Activated CD4-positive, alpha-beta memory T cell treated with anti-CD3 and anti-CD28 coated beads, Interleukin-2, amount 10 ng/mL, durations not matched to agents 7 days and 5 days (primary cell): ENCODE results near the gene TMPRSS11F. TPM values are rescaled to one million over a fixed set of nuclear protein-coding genes. Genes with fewer than 3 reads are reported as not detected.

Experiments
- CTCF ChIA-PET: fragments of 350-600 bp; sonication (Branson Sonifier 250); formaldehyde crosslinking; loops from one replicate; lab custom pipeline; 2021; ENCODE audit warnings: antibody characterized with exemption, inconsistent platforms; lab: Charles Lee
- POLR2A ChIA-PET: fragments of 350-600 bp; sonication (Branson Sonifier 250); formaldehyde crosslinking; loops from one replicate; lab custom pipeline; 2021; ENCODE audit warnings: antibody characterized with exemption; lab: Charles Lee
- DNase-seq: peaks from one replicate; pipeline ENCODE4 v3.0.0-alpha.2; 2020
- H3K27ac Mint-ChIP-seq: one replicate; pipeline ENCODE4 v1.8.0; 2021; ENCODE audit warnings: mild to moderate bottlenecking, mixed read lengths
- H3K27me3 Mint-ChIP-seq: one replicate; pipeline ENCODE4 v1.8.0; 2021; ENCODE audit warnings: mixed read lengths
- H3K36me3 Mint-ChIP-seq: one replicate; pipeline ENCODE4 v1.8.0; 2021; ENCODE audit warnings: low read depth, mixed read lengths
- H3K4me1 Mint-ChIP-seq: one replicate; pipeline ENCODE4 v1.8.0; 2021; ENCODE audit warnings: mixed read lengths
- H3K4me3 Mint-ChIP-seq: one replicate; pipeline ENCODE4 v1.8.0; 2021; ENCODE audit warnings: mild to moderate bottlenecking, mixed read lengths
- H3K9me3 Mint-ChIP-seq: one replicate; pipeline ENCODE4 v1.8.0; 2021; ENCODE audit warnings: mixed read lengths
- total RNA-seq, 2 experiments: library from RNA; stranded (reverse); gene quantifications; one replicate each; pipeline ENCODE4 v1.2.3, GENCODE V29; 2021

TMPRSS11F gene
- total RNA-seq, 2 experiments from 2014 or later, result not detected

GRCh38 chr4:68145261-68145660 lies 15.6 kb upstream of the TMPRSS11F start:
- POLR2A ChIA-PET, result no interaction called here
- no peaks in the 10 kb centered on the region for H3K36me3 Mint-ChIP-seq
- CTCF ChIA-PET, result no interaction called here

GRCh38 chr4:68141852-68142251 lies 12.2 kb upstream of the TMPRSS11F start:
- DNase-seq, result no peak
- ChIA-PET POLR2A (no interaction called here), CTCF (no interaction called here)
- Mint-ChIP-seq H3K27me3 (no peaks in the 10 kb centered on the region), H3K27ac (no peak overlapping the region), H3K4me1 (no peaks in the 10 kb centered on the region), H3K4me3 (no peak overlapping the region), H3K36me3 (no peaks in the 10 kb centered on the region), H3K9me3 (no peaks in the 10 kb centered on the region)

More at GRCh38 chr4:68145261-68145660, 15.6 kb upstream of the TMPRSS11F start:
- DNase-seq, result no peak
- H3K4me3 Mint-ChIP-seq, result no peak overlapping the region
- no peaks in the 10 kb centered on the region for H3K9me3 Mint-ChIP-seq
- no peaks in the 10 kb centered on the region for H3K4me1 Mint-ChIP-seq
- H3K27me3 Mint-ChIP-seq, result peaks cover 2% of the 10 kb centered on the region
- H3K27ac Mint-ChIP-seq, result no peak overlapping the region

GRCh38 chr4:68132342-68132741 lies 2.7 kb upstream of the TMPRSS11F start:
- POLR2A ChIA-PET, result no interaction called here
- Mint-ChIP-seq H3K36me3 (no peaks in the 10 kb centered on the region), H3K9me3 (peaks cover 4% of the 10 kb centered on the region), H3K4me1 (no peaks in the 10 kb centered on the region), H3K27ac (no peak overlapping the region), H3K27me3 (no peaks in the 10 kb centered on the region), H3K4me3 (no peak overlapping the region)
- no peak for DNase-seq
- CTCF ChIA-PET, result no interaction called here

- Mint-ChIP-seq H3K27ac (no peak overlapping the region), H3K4me1 (no peaks in the 10 kb centered on the region), H3K27me3 (no peaks in the 10 kb centered on the region), H3K4me3 (no peak overlapping the region), H3K9me3 (no peaks in the 10 kb centered on the region), H3K36me3 (no peaks in the 10 kb centered on the region)
- no peak for DNase-seq
- POLR2A ChIA-PET, result no interaction called here
- CTCF ChIA-PET, result no interaction called here
Measured at GRCh38 chr4:68124262-68124661, 5.4 kb downstream of the TMPRSS11F start.

GRCh38 chr4:68123525-68123924 lies 6.1 kb downstream of the TMPRSS11F start:
- no peaks in the 10 kb centered on the region for H3K9me3 Mint-ChIP-seq
- H3K27ac Mint-ChIP-seq, result no peak overlapping the region
- ChIA-PET POLR2A (interaction anchor here (1.0 kb wide), 1 partner anchor 123 kb away, joined by 3 read pairs; no protein-coding TSS in a partner anchor), CTCF (no interaction called here)
- no peaks in the 10 kb centered on the region for H3K27me3 Mint-ChIP-seq
- no peak overlapping the region for H3K4me3 Mint-ChIP-seq
- H3K4me1 Mint-ChIP-seq, result no peaks in the 10 kb centered on the region
- no peak for DNase-seq
- H3K36me3 Mint-ChIP-seq, result no peaks in the 10 kb centered on the region

DNA sequence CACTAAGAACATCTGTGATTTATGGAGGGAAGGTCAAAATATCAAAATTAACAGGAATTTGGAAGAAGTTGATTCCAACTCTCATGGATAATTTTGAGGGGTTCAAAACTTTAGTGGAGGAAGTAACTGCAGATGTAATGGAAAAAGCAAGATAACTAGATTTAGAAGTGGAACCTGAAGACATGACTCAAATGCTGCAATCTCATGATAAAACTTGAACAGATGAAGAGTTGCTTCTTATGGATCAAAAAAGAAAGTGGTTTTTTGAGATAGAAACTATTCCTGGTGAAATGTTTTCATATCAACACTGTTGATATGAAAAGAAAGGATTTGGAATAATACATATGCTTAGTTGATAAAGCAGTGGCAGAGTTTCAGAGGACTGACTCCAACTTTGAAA lies 9.7 kb downstream of the TMPRSS11F start:
- H3K4me3 Mint-ChIP-seq, result no peak overlapping the region
- ChIA-PET POLR2A (no interaction called here), CTCF (no interaction called here)
- H3K36me3 Mint-ChIP-seq, result no peaks in the 10 kb centered on the region
- no peak for DNase-seq
- no peaks in the 10 kb centered on the region for H3K27me3 Mint-ChIP-seq
- H3K4me1 Mint-ChIP-seq, result no peaks in the 10 kb centered on the region
- H3K27ac Mint-ChIP-seq, result no peak overlapping the region
- no peaks in the 10 kb centered on the region for H3K9me3 Mint-ChIP-seq

GRCh38 chr4:68110441-68110840 lies 19.2 kb downstream of the TMPRSS11F start:
- no peak overlapping the region for H3K27ac Mint-ChIP-seq
- DNase-seq, result no peak
- no peaks in the 10 kb centered on the region for H3K27me3 Mint-ChIP-seq
- CTCF ChIA-PET, result no interaction called here
- no peaks in the 10 kb centered on the region for H3K9me3 Mint-ChIP-seq
- POLR2A ChIA-PET, result no interaction called here
- no peaks in the 10 kb centered on the region for H3K4me1 Mint-ChIP-seq
- H3K36me3 Mint-ChIP-seq, result no peaks in the 10 kb centered on the region
- H3K4me3 Mint-ChIP-seq, result no peak overlapping the region

DNA sequence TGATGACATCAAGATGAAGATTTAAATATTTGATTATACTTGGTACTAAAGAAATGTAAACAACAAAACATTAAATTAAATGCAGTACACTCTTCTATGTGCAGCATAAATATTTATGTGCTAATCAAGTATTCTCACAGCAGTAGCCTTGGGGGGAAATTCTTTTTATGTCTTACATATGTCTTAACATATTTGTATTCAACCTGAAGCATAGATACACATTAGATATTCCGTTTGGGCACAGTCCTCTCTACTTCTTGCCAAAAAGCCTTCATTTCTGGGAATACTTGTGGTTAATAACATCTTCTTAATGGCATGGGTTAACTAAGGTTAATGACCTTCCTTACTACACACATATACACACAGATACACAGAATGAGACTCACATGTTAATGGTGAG lies 19.8 kb downstream of the TMPRSS11F start:
- Mint-ChIP-seq H3K27ac (no peak overlapping the region), H3K4me3 (no peak overlapping the region), H3K4me1 (no peaks in the 10 kb centered on the region), H3K36me3 (no peaks in the 10 kb centered on the region), H3K27me3 (no peaks in the 10 kb centered on the region), H3K9me3 (no peaks in the 10 kb centered on the region)
- DNase-seq, result no peak
- ChIA-PET POLR2A (no interaction called here), CTCF (no interaction called here)

- Mint-ChIP-seq H3K27me3 (no peaks in the 10 kb centered on the region), H3K9me3 (no peaks in the 10 kb centered on the region), H3K4me1 (no peaks in the 10 kb centered on the region), H3K4me3 (no peak overlapping the region), H3K27ac (no peak overlapping the region), H3K36me3 (no peaks in the 10 kb centered on the region)
- DNase-seq, result no peak
- ChIA-PET POLR2A (no interaction called here), CTCF (no interaction called here)
Measured at GRCh38 chr4:68082758-68083157, 46.9 kb downstream of the TMPRSS11F start.

DNA sequence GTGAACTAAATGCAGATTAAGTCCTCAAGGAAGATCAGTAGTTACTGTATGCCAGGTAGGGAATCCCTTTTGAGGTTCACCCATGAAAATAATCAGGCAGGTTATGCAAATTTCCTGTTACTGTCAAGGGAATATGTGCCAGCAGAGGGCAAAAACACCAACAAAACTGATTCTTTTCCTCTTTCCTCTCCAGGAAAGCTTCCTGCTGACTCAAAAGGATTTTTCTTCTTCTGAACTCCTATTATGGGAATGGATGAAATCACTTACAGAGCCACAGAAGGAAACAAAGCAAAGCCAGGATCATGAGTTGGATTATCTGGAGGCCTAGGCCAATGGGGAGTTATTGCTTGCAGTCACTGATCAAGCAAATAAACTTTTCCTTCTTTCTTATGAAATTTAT lies 49.7 kb downstream of the TMPRSS11F start:
- Mint-ChIP-seq H3K4me3 (no peak overlapping the region), H3K36me3 (no peaks in the 10 kb centered on the region), H3K27ac (no peak overlapping the region), H3K4me1 (no peaks in the 10 kb centered on the region), H3K9me3 (no peaks in the 10 kb centered on the region), H3K27me3 (no peaks in the 10 kb centered on the region)
- CTCF ChIA-PET, result no interaction called here
- POLR2A ChIA-PET, result no interaction called here
- no peak for DNase-seq

DNA sequence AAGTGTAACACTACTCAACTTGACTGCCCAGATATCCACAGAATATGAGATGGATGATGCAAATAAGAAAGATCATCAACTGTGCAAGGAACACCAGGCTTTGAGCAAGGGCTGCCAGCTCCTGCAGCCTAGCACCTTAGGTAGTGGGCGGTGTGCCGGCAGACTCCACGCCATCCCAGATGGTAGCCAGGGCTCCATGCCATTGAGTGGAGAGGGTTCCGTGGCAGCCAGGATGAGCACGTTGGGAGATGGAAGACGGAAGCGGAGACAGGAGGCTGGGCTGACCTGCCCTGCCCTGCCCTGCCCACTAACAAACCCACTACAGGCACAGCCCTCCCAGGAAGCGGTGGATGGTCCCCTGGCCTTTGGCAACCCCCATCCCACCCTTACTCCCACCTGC lies 51.9 kb downstream of the TMPRSS11F start:
- Mint-ChIP-seq H3K4me1 (no peaks in the 10 kb centered on the region), H3K4me3 (no peak overlapping the region), H3K36me3 (no peaks in the 10 kb centered on the region), H3K9me3 (no peaks in the 10 kb centered on the region), H3K27me3 (no peaks in the 10 kb centered on the region), H3K27ac (no peak overlapping the region)
- DNase-seq, result no peak
- POLR2A ChIA-PET, result no interaction called here
- CTCF ChIA-PET, result no interaction called here

DNA sequence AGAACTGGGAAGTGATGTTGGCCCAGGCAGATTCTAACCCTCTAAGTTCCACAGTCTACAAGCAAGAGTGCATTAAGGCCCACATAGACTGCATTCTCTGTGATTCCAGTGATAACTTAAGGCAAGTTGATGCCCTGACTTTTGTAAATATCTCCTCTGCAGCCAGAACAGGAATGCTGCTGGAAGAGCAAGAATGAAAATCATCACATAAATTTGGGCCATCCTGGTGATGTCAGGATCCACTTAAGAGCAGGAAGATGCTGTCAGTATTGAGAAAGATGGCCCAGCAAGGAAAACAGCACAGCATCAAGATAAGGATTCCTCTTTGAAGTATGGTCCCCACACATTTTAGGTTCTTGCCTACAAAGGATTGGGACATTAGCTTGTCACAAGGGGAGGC lies 52.4 kb downstream of the TMPRSS11F start:
- H3K9me3 Mint-ChIP-seq, result no peaks in the 10 kb centered on the region
- POLR2A ChIA-PET, result no interaction called here

DNA sequence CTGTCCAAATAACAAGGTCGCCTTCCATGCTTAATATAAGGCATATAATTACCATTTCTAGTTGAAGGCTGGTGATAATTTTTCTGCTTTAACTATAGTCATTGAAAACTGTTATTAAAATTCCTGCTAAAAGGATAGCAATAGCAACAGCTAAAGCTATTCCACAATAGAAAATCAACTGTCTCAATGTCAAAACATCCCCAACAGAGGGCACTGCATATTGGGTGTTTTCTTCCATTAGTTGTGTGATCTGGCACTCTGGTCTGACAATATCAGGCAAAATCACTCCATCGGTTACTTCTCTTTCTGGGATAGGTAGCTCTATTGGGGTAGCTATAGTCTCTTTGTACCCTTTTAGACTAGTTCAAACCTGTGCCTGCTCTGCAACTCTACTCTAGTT lies 53.5 kb downstream of the TMPRSS11F start:
- H3K9me3 Mint-ChIP-seq, result no peaks in the 10 kb centered on the region
- ChIA-PET CTCF (no interaction called here), POLR2A (no interaction called here)
- no peak overlapping the region for H3K4me3 Mint-ChIP-seq
- no peak overlapping the region for H3K27ac Mint-ChIP-seq
- H3K36me3 Mint-ChIP-seq, result no peaks in the 10 kb centered on the region
- H3K27me3 Mint-ChIP-seq, result no peaks in the 10 kb centered on the region
- DNase-seq, result no peak
- no peaks in the 10 kb centered on the region for H3K4me1 Mint-ChIP-seq

More for the DNA sequence above, 52.4 kb downstream of the TMPRSS11F start:
- no peak for DNase-seq
- Mint-ChIP-seq H3K4me3 (no peak overlapping the region), H3K27ac (no peak overlapping the region), H3K4me1 (no peaks in the 10 kb centered on the region), H3K27me3 (no peaks in the 10 kb centered on the region), H3K36me3 (no peaks in the 10 kb centered on the region)
- CTCF ChIA-PET, result no interaction called here

DNA sequence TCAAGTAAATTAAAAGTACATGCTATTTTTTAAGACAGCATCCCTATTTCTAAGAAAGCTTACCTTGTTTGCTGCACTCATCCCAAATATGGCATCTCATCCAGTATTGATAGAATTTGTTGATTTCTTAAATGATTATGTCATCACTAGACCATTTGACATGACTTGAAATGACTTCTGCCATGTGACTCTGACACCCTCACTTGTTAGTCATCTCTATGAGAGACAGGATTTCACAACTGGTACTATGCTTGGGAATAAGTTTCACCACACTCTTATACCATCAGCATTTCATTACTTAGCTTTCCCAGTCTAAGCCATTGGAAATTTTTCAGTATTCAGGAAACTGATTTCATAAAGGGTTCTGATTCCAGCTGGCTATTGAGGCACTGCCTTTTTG lies 55.3 kb downstream of the TMPRSS11F start:
- H3K4me1 Mint-ChIP-seq, result no peaks in the 10 kb centered on the region
- H3K4me3 Mint-ChIP-seq, result no peak overlapping the region
- no peaks in the 10 kb centered on the region for H3K9me3 Mint-ChIP-seq
- no peaks in the 10 kb centered on the region for H3K27me3 Mint-ChIP-seq
- POLR2A ChIA-PET, result no interaction called here
- H3K36me3 Mint-ChIP-seq, result no peaks in the 10 kb centered on the region
- CTCF ChIA-PET, result no interaction called here
- no peak overlapping the region for H3K27ac Mint-ChIP-seq
- no peak for DNase-seq

- H3K27ac Mint-ChIP-seq, result no peak overlapping the region
- no peak for DNase-seq
- H3K4me3 Mint-ChIP-seq, result no peak overlapping the region
- ChIA-PET POLR2A (no interaction called here), CTCF (no interaction called here)
- H3K9me3 Mint-ChIP-seq, result no peaks in the 10 kb centered on the region
- H3K4me1 Mint-ChIP-seq, result no peaks in the 10 kb centered on the region
- H3K36me3 Mint-ChIP-seq, result no peaks in the 10 kb centered on the region
- H3K27me3 Mint-ChIP-seq, result no peaks in the 10 kb centered on the region
Measured at GRCh38 chr4:68070302-68070701, 59.4 kb downstream of the TMPRSS11F start.
